Fibroblast of lung (primary cell): Measurements from ENCODE around the gene TMEM43. TPM values are rescaled to one million over a fixed set of nuclear protein-coding genes. Genes with fewer than 3 reads are reported as not detected.
A peak's percentile ranks its signal among the peaks of the same experiment; 100 is the strongest.

Experiments used
- DNase-seq, 2 donors: peaks; one replicate each; pipeline versions ENCODE4 v3.0.0 to v3.0.0-alpha.2; 2010; ENCODE audit warnings: low read depth in 2 of 2
- H2AFZ ChIP-seq: 2 replicates; pipeline ENCODE4 v1.5.1; 2012; ENCODE audit warnings: low read length, control low read depth, inconsistent platforms
- H3K27ac ChIP-seq: 2 replicates; pipeline ENCODE4 v1.5.1; 2011; ENCODE audit warnings: low read length, control low read depth; ENCODE audit not compliant: insufficient read depth
- H3K27me3 ChIP-seq: 2 replicates; pipeline ENCODE4 v1.5.1; 2011; ENCODE audit warnings: mild to moderate bottlenecking, low read length; ENCODE audit not compliant: control insufficient read depth, insufficient read depth
- H3K36me3 ChIP-seq: 2 replicates; pipeline ENCODE4 v1.5.1; 2011; ENCODE audit warnings: low read length; ENCODE audit not compliant: control insufficient read depth, insufficient read depth
- H3K4me1 ChIP-seq: 2 replicates; pipeline ENCODE4 v1.5.1; 2011; ENCODE audit warnings: low read length; ENCODE audit not compliant: control insufficient read depth, insufficient read depth; ENCODE audit errors: extremely low read depth
- H3K4me2 ChIP-seq: 2 replicates; pipeline ENCODE4 v1.5.1; 2011; ENCODE audit warnings: low read length, control low read depth; ENCODE audit not compliant: insufficient read depth; ENCODE audit errors: extremely low read depth
- H3K4me3 ChIP-seq, 4 experiments: fragments of 200-600 bp in 1 of 4; sonication (generic) in 1 of 4; replicated peaks in 1 of 4; 2 replicates each; pipeline ENCODE4 v1.5.1; 2011 to 2016; ENCODE audit warnings: low read length in 4 of 4, low read depth in 3 of 4, mild to moderate bottlenecking in 3 of 4, control low read depth in 2 of 4, inconsistent platforms in 1 of 4, mixed read lengths in 1 of 4; ENCODE audit not compliant: insufficient read depth in 1 of 4; ENCODE audit errors: control extremely low read depth in 1 of 4
- H3K79me2 ChIP-seq: 2 replicates; pipeline ENCODE4 v1.5.1; 2012; ENCODE audit warnings: mild to moderate bottlenecking, low read length, inconsistent platforms; ENCODE audit not compliant: control insufficient read depth, insufficient read depth
- H3K9ac ChIP-seq: 2 replicates; pipeline ENCODE4 v1.5.1; 2011; ENCODE audit warnings: mild to moderate bottlenecking, low read length, control low read depth; ENCODE audit not compliant: insufficient read depth
- H3K9me3 ChIP-seq: 2 replicates; pipeline ENCODE4 v1.5.1; 2012; ENCODE audit warnings: low read depth, low read length; ENCODE audit not compliant: control insufficient read depth, insufficient read depth
- H4K20me1 ChIP-seq: 2 replicates; pipeline ENCODE4 v1.5.1; 2011; ENCODE audit warnings: low read length; ENCODE audit not compliant: control insufficient read depth, insufficient read depth; ENCODE audit errors: extremely low read depth
- EZH2 ChIP-seq: IDR thresholded peaks from 2 replicates; pipeline ENCODE4 v1.5.1; 2012; ENCODE audit warnings: low read length, control low read depth, mild to moderate bottlenecking; ENCODE audit errors: missing control alignments
- polyA plus RNA-seq, 2 donors: library from polyadenylated mRNA; depleted of rRNA in 1 of 2; stranded (reverse) in 1 of 2; unstranded in 1 of 2; fragments of >200 nt; gene quantifications; 2 replicates each; pipeline ENCODE4 v1.2.1, GENCODE V29; 2011 to 2012; ENCODE audit warnings: missing spikeins in 1 of 2
- total RNA-seq: library from RNA; depleted of rRNA; stranded (reverse); fragments of >200 nt; gene quantifications from 2 replicates; pipeline ENCODE4 v1.2.1, GENCODE V29; 2014
- TF ChIP-seq, protein P1 (sequence below), 2 donors: IDR thresholded peaks in 1 of 2; conservative IDR thresholded peaks in 1 of 2; 1 replicate in 1 of 2; 2 replicates in 1 of 2; pipeline ENCODE4 v1.5.1; 2011 to 2012; ENCODE audit warnings: low read length in 2 of 2, control low read depth in 1 of 2, inconsistent platforms in 1 of 2, low read depth in 1 of 2, mild to moderate bottlenecking in 1 of 2

TMEM43 gene
- total and polyA plus RNA-seq, 2 donors (not counting 1 experiment from before 2014, with no cell fraction given) = 114 to 180 TPM

DNA sequence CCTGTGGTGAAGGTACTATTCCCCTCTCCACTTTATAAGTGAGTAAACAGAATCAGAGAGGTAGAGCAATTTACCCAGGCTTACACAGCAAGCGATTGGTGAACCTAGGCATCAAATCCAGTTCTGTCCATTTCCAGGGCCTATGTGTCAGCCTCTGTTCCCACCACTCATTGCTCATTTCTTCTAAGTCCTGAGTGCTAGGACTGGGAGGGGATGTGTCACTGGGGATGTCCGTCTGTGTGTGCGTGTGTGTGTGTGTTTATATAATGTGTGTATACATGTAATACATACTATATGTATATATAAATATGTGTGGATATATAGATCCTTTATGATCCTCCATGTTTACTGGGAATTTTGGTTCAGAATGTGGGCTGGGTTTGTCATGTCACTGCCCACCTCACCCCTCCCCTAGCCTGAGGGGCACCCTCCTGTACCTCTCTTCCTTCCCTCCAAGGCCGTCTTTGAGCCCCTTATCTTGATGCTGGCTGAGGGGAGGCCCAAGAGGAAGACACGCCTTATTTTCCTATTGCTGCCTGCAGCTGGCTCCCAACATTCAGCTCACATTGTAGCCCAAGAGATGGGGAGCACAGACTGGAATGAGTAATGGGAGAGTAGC lies 2.1 kb downstream of the TMEM43 start:
- no peaks in the 10 kb centered on the region for H3K27me3 ChIP-seq

GRCh38 chr3:14127516-14128161 lies 2.8 kb downstream of the TMEM43 start:
- no peaks in the 10 kb centered on the region for H3K27me3 ChIP-seq
- TF ChIP-seq EZH2 = no peak
- TF ChIP-seq, protein P1, sequence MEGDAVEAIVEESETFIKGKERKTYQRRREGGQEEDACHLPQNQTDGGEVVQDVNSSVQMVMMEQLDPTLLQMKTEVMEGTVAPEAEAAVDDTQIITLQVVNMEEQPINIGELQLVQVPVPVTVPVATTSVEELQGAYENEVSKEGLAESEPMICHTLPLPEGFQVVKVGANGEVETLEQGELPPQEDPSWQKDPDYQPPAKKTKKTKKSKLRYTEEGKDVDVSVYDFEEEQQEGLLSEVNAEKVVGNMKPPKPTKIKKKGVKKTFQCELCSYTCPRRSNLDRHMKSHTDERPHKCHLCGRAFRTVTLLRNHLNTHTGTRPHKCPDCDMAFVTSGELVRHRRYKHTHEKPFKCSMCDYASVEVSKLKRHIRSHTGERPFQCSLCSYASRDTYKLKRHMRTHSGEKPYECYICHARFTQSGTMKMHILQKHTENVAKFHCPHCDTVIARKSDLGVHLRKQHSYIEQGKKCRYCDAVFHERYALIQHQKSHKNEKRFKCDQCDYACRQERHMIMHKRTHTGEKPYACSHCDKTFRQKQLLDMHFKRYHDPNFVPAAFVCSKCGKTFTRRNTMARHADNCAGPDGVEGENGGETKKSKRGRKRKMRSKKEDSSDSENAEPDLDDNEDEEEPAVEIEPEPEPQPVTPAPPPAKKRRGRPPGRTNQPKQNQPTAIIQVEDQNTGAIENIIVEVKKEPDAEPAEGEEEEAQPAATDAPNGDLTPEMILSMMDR (conservative IDR thresholded peaks at IDR 0.05 in 1 of 2, IDR thresholded peaks at IDR 0.05 in 1 of 2; ENCODE audit: low read depth in 1 of 2, low read length in 2 of 2) = no peak
- H3K27ac ChIP-seq = no peak overlapping the region
- no peak for DNase-seq
- peaks cover 54% of the 10 kb centered on the region for H3K79me2 ChIP-seq
- H2AFZ ChIP-seq = no peak overlapping the region
- no peaks in the 10 kb centered on the region for H3K9me3 ChIP-seq
- no peak overlapping the region for H3K4me3 ChIP-seq
- H3K4me1 ChIP-seq = peaks cover 7% of the 10 kb centered on the region
- no peak overlapping the region for H3K4me2 ChIP-seq
- H3K36me3 ChIP-seq = peaks cover 22% of the 10 kb centered on the region
- no peak overlapping the region for H3K9ac ChIP-seq
- H4K20me1 ChIP-seq = no peaks in the 10 kb centered on the region

More for the DNA sequence above, 2.1 kb downstream of the TMEM43 start:
- DNase-seq = no peak
- no peaks in the 10 kb centered on the region for H4K20me1 ChIP-seq
- peaks cover 54% of the 10 kb centered on the region for H3K79me2 ChIP-seq
- H3K4me1 ChIP-seq = peaks cover 7% of the 10 kb centered on the region
- peaks cover 16% of the 10 kb centered on the region for H3K36me3 ChIP-seq
- peak overlapping the region; percentile 81 to 99 (median 92) for H3K4me3 ChIP-seq
- no peaks in the 10 kb centered on the region for H3K9me3 ChIP-seq
- H3K9ac ChIP-seq = no peak overlapping the region
- peak overlapping the region; percentile 82 for H3K4me2 ChIP-seq
- no peak overlapping the region for H2AFZ ChIP-seq
- H3K27ac ChIP-seq = peak overlapping the region; percentile 93
- TF ChIP-seq EZH2 = no peak

DNA sequence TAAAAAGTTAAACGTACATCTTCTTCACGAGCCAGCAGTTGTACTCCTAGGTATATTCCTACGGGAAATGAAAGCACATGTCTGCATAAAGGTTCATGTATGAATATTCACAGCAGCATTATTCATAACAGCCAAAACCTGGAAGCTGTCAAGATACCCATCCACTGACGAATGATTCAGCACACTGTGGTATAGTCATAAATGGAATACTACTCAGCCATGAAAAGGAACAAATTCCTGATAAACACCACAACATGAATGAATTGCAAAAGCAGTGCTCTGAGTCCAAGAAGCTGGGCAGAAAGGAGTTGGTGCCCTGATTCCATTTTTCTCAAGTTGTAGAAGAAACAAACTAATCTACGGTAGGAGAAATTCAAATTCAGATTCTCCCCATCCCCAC lies 3.9 kb downstream of the TMEM43 start:
- Histone ChIP-seq H3K4me2 (no peak overlapping the region), H3K27me3 (no peaks in the 10 kb centered on the region), H2AFZ (no peak overlapping the region), H3K9ac (no peak overlapping the region), H3K4me1 (peaks cover 7% of the 10 kb centered on the region), H3K36me3 (peaks cover 31% of the 10 kb centered on the region), H3K27ac (no peak overlapping the region), H3K9me3 (no peaks in the 10 kb centered on the region), H3K79me2 (peaks cover 48% of the 10 kb centered on the region), H4K20me1 (no peaks in the 10 kb centered on the region), H3K4me3 (no peak overlapping the region)
- DNase-seq = no peak
- TF ChIP-seq EZH2 = no peak
- TF ChIP-seq, protein P1 (conservative IDR thresholded peaks at IDR 0.05 in 1 of 2, IDR thresholded peaks at IDR 0.05 in 1 of 2; ENCODE audit: low read depth in 1 of 2, low read length in 2 of 2) = no peak
